Spleen (tissue), 11 donors: ENCODE data around the gene NHERF1. TPM values are rescaled to one million over a fixed set of nuclear protein-coding genes. Genes with fewer than 3 reads are reported as not detected.

Experiments
- DNase-seq: peaks from one replicate; pipeline ENCODE4 v3.0.0-alpha.2; 2020
- H3K27ac ChIP-seq, 8 donors: fragments of 200-600 bp; sonication (generic) in 7 of 8; 1 replicate in 4 of 8; 2 replicates in 4 of 8; pipeline versions ENCODE4 v1.5.0 to v1.8.0; 2016 to 2021; ENCODE audit warnings: inconsistent platforms in 4 of 8, mild to moderate bottlenecking in 4 of 8, moderate library complexity in 1 of 8
- H3K27me3 ChIP-seq, 7 donors: fragments of 200-600 bp; sonication (generic) in 6 of 7; replicated peaks in 1 of 7; 1 replicate in 4 of 7; 2 replicates in 3 of 7; pipeline versions ENCODE4 v1.5.0 to v1.8.0; 2016 to 2021; ENCODE audit warnings: inconsistent platforms in 3 of 7, mild to moderate bottlenecking in 1 of 7
- H3K36me3 ChIP-seq, 6 donors: fragments of 200-600 bp; sonication (generic) in 5 of 6; 1 replicate in 4 of 6; 2 replicates in 2 of 6; pipeline versions ENCODE4 v1.5.0 to v1.8.0; 2016 to 2021; ENCODE audit warnings: inconsistent platforms in 2 of 6
- H3K4me1 ChIP-seq, 6 donors: fragments of 200-600 bp; sonication (generic) in 5 of 6; 1 replicate in 3 of 6; 2 replicates in 3 of 6; pipeline versions ENCODE4 v1.5.0 to v1.8.0; 2016 to 2021; ENCODE audit warnings: inconsistent platforms in 3 of 6
- H3K4me3 ChIP-seq, 8 donors: fragments of 200-600 bp; sonication (generic) in 7 of 8; 1 replicate in 4 of 8; 2 replicates in 4 of 8; pipeline versions ENCODE4 v1.5.0 to v1.8.0; 2016 to 2021; ENCODE audit warnings: inconsistent platforms in 4 of 8, mild to moderate bottlenecking in 4 of 8, moderate library complexity in 2 of 8
- H3K9me3 ChIP-seq, 8 donors: fragments of 200-600 bp; sonication (generic) in 7 of 8; 1 replicate in 4 of 8; 2 replicates in 4 of 8; pipeline versions ENCODE4 v1.5.0 to v1.8.0; 2016 to 2021; ENCODE audit warnings: inconsistent platforms in 4 of 8
- CTCF ChIP-seq, 11 experiments: fragments of 200-600 bp in 7 of 11; fragments of 450-650 bp in 4 of 11; sonication (generic) in 4 of 11; IDR thresholded peaks in 8 of 11; conservative IDR thresholded peaks in 3 of 11; 1 replicate in 7 of 11; 2 replicates in 4 of 11; pipeline versions ENCODE4 v1.4.0 to v1.8.0; 2016 to 2021; ENCODE audit warnings: antibody characterized with exemption in 11 of 11, inconsistent platforms in 4 of 11, mild to moderate bottlenecking in 1 of 11
- POLR2A ChIP-seq, 3 donors: fragments of 450-650 bp; IDR thresholded peaks; one replicate each; pipeline ENCODE4 v1.5.1; 2017; ENCODE audit warnings: antibody characterized with exemption in 3 of 3, mild to moderate bottlenecking in 1 of 3
- POLR2AphosphoS5 ChIP-seq, 3 donors: sonication (generic); formaldehyde crosslinking; IDR thresholded peaks; one replicate each; pipeline ENCODE4 v1.5.1; 2017; ENCODE audit warnings: antibody characterized with exemption in 3 of 3
- WGBS, 5 donors: extraction: QIAGEN DNeasy Blood & Tissue Kit in 3 of 5; methylation state at CpG; one replicate each; pipeline versions ENCODE4 v1.1.5 to v1.1.7; 2013 to 2018; 5-methylcytosine and 5-hydroxymethylcytosine counted together
- intact Hi-C: fragments of 100-400 bp; cut with DNase I; formaldehyde crosslinking; loops from one replicate; pipeline ENCODE4 v1.15.0; 2023; ENCODE audit warnings: low total_unique reads
- polyA plus RNA-seq, 3 donors: library from polyadenylated mRNA; stranded (reverse); fragments of 200-250 nt; gene quantifications; one replicate each; pipeline ENCODE4 v1.2.1, GENCODE V29; 2013
- total RNA-seq, 7 donors: library from RNA; depleted of rRNA in 3 of 7; stranded (reverse); fragments of >200 nt in 3 of 7; fragmentation: NEBNext Ultra II Directional in 4 of 7; extraction: Animal tissue kit (Norgen Biotek cat#: 25700) in 4 of 7; gene quantifications; one replicate each; pipeline versions ENCODE4 v1.1.0 to v1.2.1, GENCODE V29; 2016 to 2021
- donor health status: healthy with polysubstance abuse.
- donor health status: DM: no; HTN: no; CAD: no; lungs with moderate emphysema.
- donor health status: DM: no; HTN: no; CAD: no.
- donor health status: Bipolar disorder and iron deficiency.
- donor health status: healthy.
- donor health status: DM: no; HTN: no; CAD: no.
- donor health status: DM: yes; HTN: yes; CAD: no.

The NHERF1 gene
- total and polyA plus RNA-seq, 10 donors, result 28.7 to 85.6 (median 52.0) TPM

DNA sequence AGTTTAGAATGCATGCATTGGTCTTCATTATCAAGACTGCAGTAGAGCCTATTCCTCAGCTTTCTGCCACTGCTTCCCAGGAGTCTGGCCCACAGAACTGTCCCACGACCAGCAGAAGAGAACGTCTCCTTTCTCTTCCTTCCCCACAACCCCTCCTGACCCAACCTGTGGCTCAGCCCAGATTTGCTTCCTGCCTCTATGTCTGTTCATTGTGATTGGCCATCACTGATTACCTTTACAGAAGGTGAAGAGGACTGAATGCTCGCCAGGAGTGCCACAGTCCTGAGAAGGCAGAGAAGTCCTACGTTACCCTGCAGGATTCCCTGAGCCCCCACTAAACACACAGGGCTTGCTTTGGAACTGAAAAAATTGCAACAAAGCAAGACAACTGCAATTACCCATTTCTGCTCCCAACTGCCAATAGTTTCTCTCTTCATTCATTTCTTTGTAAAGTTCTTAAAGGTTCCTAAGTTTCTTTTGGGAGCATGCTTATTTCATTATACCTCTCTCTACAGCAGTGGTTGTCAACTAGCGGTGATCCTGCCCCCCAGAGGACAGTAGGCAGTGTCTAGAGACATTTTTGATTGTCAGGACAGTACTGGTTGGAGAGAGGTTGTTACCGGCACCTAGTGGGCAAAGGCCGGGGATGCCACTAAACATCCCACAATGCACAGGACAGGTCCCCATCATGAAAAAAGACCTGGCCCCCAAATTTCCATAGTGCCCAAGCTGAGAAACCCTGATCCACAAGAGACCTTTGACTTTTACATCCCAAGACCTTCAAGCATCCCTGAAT lies 32.2 kb downstream of the NHERF1 start:
- H3K36me3 ChIP-seq, result peaks cover 0 to 18% (median 0%) of the 10 kb centered on the region in 6 donors
- intact Hi-C loops, result loop anchor here (5.0 kb wide), 1 partner anchor 38 kb away; no protein-coding TSS in a partner anchor
- H3K9me3 ChIP-seq, result no peaks in the 10 kb centered on the region
- peak overlapping the region; percentile 31 to 90 (median 80) for H3K27ac ChIP-seq
- H3K4me1 ChIP-seq, result peaks cover 23 to 82% (median 50%) of the 10 kb centered on the region in 6 donors
- no peak for DNase-seq
- peak overlapping the region in 1 of 8 donors; percentile 50 for H3K4me3 ChIP-seq
- no peaks in the 10 kb centered on the region for H3K27me3 ChIP-seq
- WGBS, 5 donors, result 41 to 61% (median 47%) methylated on average over 7 of the region's 7 CpGs
- TF ChIP-seq POLR2AphosphoS5 (IDR thresholded peaks at IDR 0.05), result no peak
- peak in 5 of 11 experiments; percentile 10 to 35 (median 20) for TF ChIP-seq CTCF (IDR thresholded peaks at IDR 0.05 in 8 of 11, conservative IDR thresholded peaks at IDR 0.05 in 3 of 11)

GRCh38 chr17:74782571-74782970 lies 34.1 kb downstream of the NHERF1 start:
- DNase-seq, result no peak
- Histone ChIP-seq H3K9me3 (no peaks in the 10 kb centered on the region), H3K4me1 (peaks cover 17 to 82% (median 45%) of the 10 kb centered on the region in 6 donors), H3K27ac (no peak overlapping the region), H3K36me3 (peaks cover 0 to 27% (median 0%) of the 10 kb centered on the region in 6 donors), H3K27me3 (no peaks in the 10 kb centered on the region), H3K4me3 (no peak overlapping the region)
- TF ChIP-seq POLR2A (IDR thresholded peaks at IDR 0.05) (no peak), POLR2AphosphoS5 (IDR thresholded peaks at IDR 0.05) (no peak), CTCF (IDR thresholded peaks at IDR 0.05 in 8 of 11, conservative IDR thresholded peaks at IDR 0.05 in 3 of 11) (no peak)
- intact Hi-C loops, result loop anchor here (5.0 kb wide), 1 partner anchor 40 kb away; no protein-coding TSS in a partner anchor
- WGBS, 5 donors, result 93 to 99% (median 96%) methylated on average over 5 of the region's 5 CpGs

- intact Hi-C loops, result loop anchor here (5.0 kb wide), 1 partner anchor 42 kb away; no protein-coding TSS in a partner anchor
- DNase-seq, result no peak
- H3K27me3 ChIP-seq, result no peaks in the 10 kb centered on the region
- TF ChIP-seq POLR2AphosphoS5 (IDR thresholded peaks at IDR 0.05), result no peak
- TF ChIP-seq POLR2A (IDR thresholded peaks at IDR 0.05), result no peak
- no peak for TF ChIP-seq CTCF (IDR thresholded peaks at IDR 0.05 in 8 of 11, conservative IDR thresholded peaks at IDR 0.05 in 3 of 11)
- H3K36me3 ChIP-seq, result peaks cover 0 to 44% (median 7%) of the 10 kb centered on the region in 6 donors
- no peaks in the 10 kb centered on the region for H3K9me3 ChIP-seq
- WGBS, 5 donors, result 61 to 69% (median 66%) methylated on average over 5 of the region's 5 CpGs
- peak overlapping the region in 1 of 8 donors; percentile 15 for H3K27ac ChIP-seq
- peaks cover 13 to 65% (median 34%) of the 10 kb centered on the region in 6 donors for H3K4me1 ChIP-seq
- H3K4me3 ChIP-seq, result no peak overlapping the region
Observed at GRCh38 chr17:74784125-74784810, 35.8 kb downstream of the NHERF1 start.
